ENCODE measurements around the gene ADA. TPM values are rescaled to one million over a fixed set of nuclear protein-coding genes. Genes with fewer than 3 reads are reported as not detected.
"Not testable (repeated sequence)": the region's sequence is repeated elsewhere in the genome, so short reads cannot be mapped to it uniquely, and the experiment has no call there.

ADA gene
- total RNA-seq = 100 to 1,000 TPM; 103 to 107 TPM

GRCh38 chr20:44651684-44652423, at the start of gene ADA:
TSS of gene ADA (minus strand) at chr20:44651699. CDS start at chr20:44651607, 92 bp downstream.
- H3K27ac Mint-ChIP-seq = peak within 1 kb of the TSS; percentile 93
- CTCF ChIA-PET = interaction anchor here (1.0 to 1.6 kb wide), 3 partner anchors 10 to 33 kb away, joined by 3 to 5 read pairs (median 4); no protein-coding TSS in a partner anchor
- H3K36me3 Mint-ChIP-seq (ENCODE audit: low read depth) = peaks cover 42% of the 10 kb centered on the region
- DNase-seq = peak; percentile 46
- H3K27me3 Mint-ChIP-seq = no peaks in the 10 kb centered on the region
- peaks cover 2% of the 10 kb centered on the region for H3K9me3 Mint-ChIP-seq
- peaks cover 52% of the 10 kb centered on the region for H3K4me1 Mint-ChIP-seq
- POLR2A ChIA-PET = no interaction called here
- peak within 1 kb of the TSS; percentile 90 for H3K4me3 Mint-ChIP-seq

DNA sequence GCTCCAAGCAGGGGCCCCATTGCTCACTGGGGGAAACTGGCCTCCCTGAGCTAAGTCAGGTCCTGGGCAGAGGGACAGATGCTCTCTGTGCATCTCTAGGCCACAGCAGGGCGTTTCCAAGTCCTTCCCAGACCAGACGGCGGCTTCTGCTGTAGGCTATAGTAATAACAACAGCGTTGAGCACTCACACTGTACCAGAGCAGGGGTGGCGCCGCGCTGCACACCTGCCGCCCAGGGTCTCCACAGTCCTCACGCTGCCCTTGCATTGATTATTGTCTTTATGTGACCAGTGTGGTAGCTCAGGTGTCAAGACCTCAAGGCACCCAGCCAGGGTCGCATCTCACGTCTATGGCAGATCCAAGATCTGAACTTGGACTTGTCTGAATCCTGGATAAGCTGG, 48.8 kb upstream of the ADA start:
- ChIA-PET POLR2A (no interaction called here), CTCF (interaction anchor here (1.0 to 1.6 kb wide), 2 partner anchors 11 to 48 kb away, joined by 3 to 4 read pairs; no protein-coding TSS in a partner anchor)
- DNase-seq = no peak
- H3K4me3 Mint-ChIP-seq = no peak overlapping the region
- peaks cover 10% of the 10 kb centered on the region for H3K4me1 Mint-ChIP-seq
- no peaks in the 10 kb centered on the region for H3K36me3 Mint-ChIP-seq (ENCODE audit: low read depth)
- H3K27ac Mint-ChIP-seq = no peak overlapping the region
- H3K27me3 Mint-ChIP-seq = no peaks in the 10 kb centered on the region
- H3K9me3 Mint-ChIP-seq = no peaks in the 10 kb centered on the region

- Mint-ChIP-seq H3K4me3 (no peak overlapping the region), H3K36me3 (ENCODE audit: low read depth) (no peaks in the 10 kb centered on the region), H3K27me3 (no peaks in the 10 kb centered on the region), H3K9me3 (no peaks in the 10 kb centered on the region), H3K27ac (no peak overlapping the region), H3K4me1 (peaks cover 13% of the 10 kb centered on the region)
- CTCF ChIA-PET = interaction anchor here (0.6 to 1.1 kb wide), 2 partner anchors 15 to 107 kb away, joined by 3 read pairs; no protein-coding TSS in a partner anchor
- POLR2A ChIA-PET = no interaction called here
- no peak for DNase-seq
These were observed 46.9 kb upstream of the ADA start for GRCh38 chr20:44698351-44698750.

- H3K4me1 Mint-ChIP-seq = peaks cover 13% of the 10 kb centered on the region
- POLR2A ChIA-PET; H3K27me3 Mint-ChIP-seq; H3K36me3 Mint-ChIP-seq (ENCODE audit: low read depth); DNase-seq; H3K27ac Mint-ChIP-seq; H3K9me3 Mint-ChIP-seq; H3K4me3 Mint-ChIP-seq: not testable (repeated sequence)
- CTCF ChIA-PET = interaction anchor here (0.7 to 1.1 kb wide), 3 partner anchors 13 to 1291 kb away, joined by 3 read pairs; no protein-coding TSS in a partner anchor
These were observed 45.5 kb upstream of the ADA start for GRCh38 chr20:44697041-44697440.

- peaks cover 2% of the 10 kb centered on the region for H3K36me3 Mint-ChIP-seq (ENCODE audit: low read depth)
- CTCF ChIA-PET = interaction anchor here (1.1 kb wide), 1 partner anchor 12 kb away, joined by 3 read pairs; no protein-coding TSS in a partner anchor
- H3K4me1 Mint-ChIP-seq = peaks cover 14% of the 10 kb centered on the region
- H3K27ac Mint-ChIP-seq = no peak overlapping the region
- H3K4me3 Mint-ChIP-seq = no peak overlapping the region
- H3K27me3 Mint-ChIP-seq = no peaks in the 10 kb centered on the region
- POLR2A ChIA-PET = no interaction called here
- no peak for DNase-seq
- peaks cover 8% of the 10 kb centered on the region for H3K9me3 Mint-ChIP-seq
These were observed 44.8 kb upstream of the ADA start for GRCh38 chr20:44696315-44696714.

GRCh38 chr20:44695674-44696300, 44.3 kb upstream of the ADA start:
- H3K9me3 Mint-ChIP-seq = peaks cover 8% of the 10 kb centered on the region
- H3K4me3 Mint-ChIP-seq = no peak overlapping the region
- no peak for DNase-seq
- no peaks in the 10 kb centered on the region for H3K27me3 Mint-ChIP-seq
- H3K27ac Mint-ChIP-seq = peak overlapping the region; percentile 46
- peaks cover 2% of the 10 kb centered on the region for H3K36me3 Mint-ChIP-seq (ENCODE audit: low read depth)
- H3K4me1 Mint-ChIP-seq = peaks cover 17% of the 10 kb centered on the region
- ChIA-PET POLR2A (no interaction called here), CTCF (interaction anchor here (0.7 kb wide), 1 partner anchor 14 kb away, joined by 3 read pairs; no protein-coding TSS in a partner anchor)

DNA sequence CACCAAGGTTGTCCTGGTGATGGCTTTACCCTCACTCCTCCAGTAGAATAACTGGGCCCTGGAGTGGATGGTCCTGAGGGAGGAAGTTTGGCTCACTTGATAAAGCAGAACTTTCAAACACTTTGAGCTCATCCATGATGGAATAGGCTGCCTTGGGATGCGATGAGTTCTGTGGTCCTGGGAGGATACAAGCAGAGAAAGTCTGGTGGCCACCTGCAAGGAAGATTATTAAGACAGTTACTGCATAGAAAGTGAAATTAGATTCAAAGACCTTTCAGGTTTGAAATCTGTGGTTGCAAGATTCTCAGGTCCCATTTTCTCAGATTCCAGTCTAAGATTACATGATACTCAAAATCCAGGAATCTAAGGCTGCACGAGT, 43.8 kb upstream of the ADA start:
- peaks cover 8% of the 10 kb centered on the region for H3K9me3 Mint-ChIP-seq
- no peak overlapping the region for H3K27ac Mint-ChIP-seq
- DNase-seq = no peak
- no peak overlapping the region for H3K4me3 Mint-ChIP-seq
- H3K36me3 Mint-ChIP-seq (ENCODE audit: low read depth) = peaks cover 2% of the 10 kb centered on the region
- peaks cover 17% of the 10 kb centered on the region for H3K4me1 Mint-ChIP-seq
- ChIA-PET POLR2A (no interaction called here), CTCF (interaction anchor here (0.7 kb wide), 1 partner anchor 14 kb away, joined by 3 read pairs; no protein-coding TSS in a partner anchor)
- H3K27me3 Mint-ChIP-seq = no peaks in the 10 kb centered on the region

- CTCF ChIA-PET = no interaction called here
- Mint-ChIP-seq H3K27ac (no peak overlapping the region), H3K9me3 (peaks cover 8% of the 10 kb centered on the region), H3K27me3 (no peaks in the 10 kb centered on the region), H3K4me1 (peaks cover 17% of the 10 kb centered on the region), H3K4me3 (no peak overlapping the region), H3K36me3 (ENCODE audit: low read depth) (peaks cover 2% of the 10 kb centered on the region)
- POLR2A ChIA-PET = no interaction called here
- DNase-seq = no peak
These were observed 42.7 kb upstream of the ADA start for GRCh38 chr20:44694159-44694558.

GRCh38 chr20:44693627-44694026, 42.1 kb upstream of the ADA start:
- Mint-ChIP-seq H3K9me3 (peaks cover 8% of the 10 kb centered on the region), H3K27ac (no peak overlapping the region), H3K4me3 (no peak overlapping the region), H3K27me3 (no peaks in the 10 kb centered on the region), H3K36me3 (ENCODE audit: low read depth) (peaks cover 2% of the 10 kb centered on the region), H3K4me1 (peaks cover 17% of the 10 kb centered on the region)
- no peak for DNase-seq
- ChIA-PET CTCF (no interaction called here), POLR2A (no interaction called here)

GRCh38 chr20:44692932-44693480, 41.5 kb upstream of the ADA start:
- Mint-ChIP-seq H3K4me1 (peaks cover 17% of the 10 kb centered on the region), H3K27me3 (no peaks in the 10 kb centered on the region), H3K27ac (no peak overlapping the region), H3K36me3 (ENCODE audit: low read depth) (peaks cover 2% of the 10 kb centered on the region), H3K9me3 (peaks cover 8% of the 10 kb centered on the region), H3K4me3 (no peak overlapping the region)
- ChIA-PET CTCF (no interaction called here), POLR2A (no interaction called here)
- no peak for DNase-seq

GRCh38 chr20:44691424-44692423, 40.2 kb upstream of the ADA start:
- CTCF ChIA-PET = no interaction called here
- POLR2A ChIA-PET = no interaction called here

DNA sequence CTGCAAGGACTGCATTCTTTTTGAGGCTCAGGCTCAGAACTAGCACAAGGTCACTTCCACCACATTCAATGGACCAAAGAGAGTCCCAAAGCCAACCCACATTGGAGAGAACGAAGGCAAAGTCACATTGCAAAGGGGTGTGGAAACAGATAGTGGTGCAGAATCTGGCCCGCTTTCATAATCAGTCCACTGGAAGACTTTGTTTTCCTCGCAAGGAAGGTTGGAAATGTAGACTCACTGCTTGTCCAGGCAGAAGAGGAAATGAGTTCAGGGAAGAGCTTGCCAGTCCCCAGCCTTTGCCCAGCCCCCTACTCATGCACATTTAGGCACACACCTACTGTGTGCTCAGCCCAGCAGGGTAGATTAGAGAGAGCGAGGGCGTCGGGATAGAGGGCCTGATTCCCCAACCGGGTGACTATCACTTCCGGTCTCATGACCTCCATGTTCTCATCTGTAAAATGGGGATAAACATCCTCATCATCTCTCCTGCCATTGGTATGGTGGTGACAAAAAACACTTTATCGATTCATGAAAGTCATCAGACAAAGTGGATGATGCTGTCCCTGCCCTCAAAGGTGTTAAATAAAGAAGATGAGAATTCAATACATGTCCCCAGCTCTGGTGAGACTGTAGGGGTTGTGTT, 39.4 kb upstream of the ADA start:
- POLR2A ChIA-PET = no interaction called here
- peaks cover 13% of the 10 kb centered on the region for H3K4me1 Mint-ChIP-seq
- peaks cover 8% of the 10 kb centered on the region for H3K9me3 Mint-ChIP-seq
- CTCF ChIA-PET = no interaction called here
- H3K27ac Mint-ChIP-seq = no peak overlapping the region
- peaks cover 2% of the 10 kb centered on the region for H3K36me3 Mint-ChIP-seq (ENCODE audit: low read depth)
- no peak overlapping the region for H3K4me3 Mint-ChIP-seq
- H3K27me3 Mint-ChIP-seq = no peaks in the 10 kb centered on the region
- no peak for DNase-seq

More at GRCh38 chr20:44691424-44692423, 40.2 kb upstream of the ADA start:
- Mint-ChIP-seq H3K27me3 (no peaks in the 10 kb centered on the region), H3K27ac (no peak overlapping the region), H3K4me3 (no peak overlapping the region), H3K4me1 (peaks cover 17% of the 10 kb centered on the region), H3K36me3 (ENCODE audit: low read depth) (peaks cover 2% of the 10 kb centered on the region), H3K9me3 (peaks cover 8% of the 10 kb centered on the region)
- DNase-seq = no peak

Data from activated CD4-positive, alpha-beta T cell treated with anti-CD3 and anti-CD28 coated beads, Interleukin-2, amount 10 ng/mL, durations not matched to agents 7 days and 5 days (primary cell).